Transverse colon (tissue), 4 donors: Measurements from ENCODE around the gene ARAP1.

Experiments
- CTCF ChIP-seq, 5 experiments: fragments of 200-600 bp in 3 of 5; fragments of 450-650 bp in 2 of 5; sonication (generic) in 3 of 5; IDR thresholded peaks; 1 replicate in 2 of 5; 2 replicates in 3 of 5; pipeline ENCODE4 v1.5.1; 2016 to 2017; ENCODE audit warnings: antibody characterized with exemption in 5 of 5, inconsistent platforms in 3 of 5, mild to moderate bottlenecking in 2 of 5, moderate library complexity in 1 of 5
- POLR2A ChIP-seq: fragments of 450-650 bp; IDR thresholded peaks from one replicate; pipeline ENCODE4 v1.6.1; 2016; ENCODE audit warnings: antibody characterized with exemption, mild to moderate bottlenecking, moderate library complexity
- POLR2AphosphoS5 ChIP-seq, 3 donors: sonication (generic); formaldehyde crosslinking; IDR thresholded peaks; one replicate each; pipeline ENCODE4 v1.6.1; 2016; ENCODE audit warnings: antibody characterized with exemption in 3 of 3

- no peak for TF ChIP-seq POLR2A
- TF ChIP-seq CTCF (IDR thresholded peaks at IDR 0.05), result no peak
- no peak for TF ChIP-seq POLR2AphosphoS5 (IDR thresholded peaks at IDR 0.05)
These were observed 69.9 kb downstream of the ARAP1 start for GRCh38 chr11:72682238-72682857.
